ENCODE measurements around the gene VASP. TPM values are rescaled to one million over a fixed set of nuclear protein-coding genes. Genes with fewer than 3 reads are reported as not detected.

VASP gene
- total and polyA plus RNA-seq, 2 donors (not counting 1 experiment from before 2014, with no cell fraction given): 40.3 to 67.9 TPM

GRCh38 chr19:45500918-45501729, 6.2 kb upstream of the VASP start:
- no peak overlapping the region for H3K9ac ChIP-seq (ENCODE audit: insufficient read depth, low read length)
- H3K36me3 ChIP-seq (ENCODE audit: control insufficient read depth, insufficient read depth, low read length): no peaks in the 10 kb centered on the region
- no peak overlapping the region for H2AFZ ChIP-seq (ENCODE audit: low read length)
- no peak for DNase-seq (ENCODE audit: low read depth in 2 of 2)
- no peaks in the 10 kb centered on the region for H3K27me3 ChIP-seq (ENCODE audit: control insufficient read depth, insufficient read depth, low read length)
- H3K4me1 ChIP-seq (ENCODE audit: control insufficient read depth, extremely low read depth, insufficient read depth, low read length): peaks cover 15% of the 10 kb centered on the region
- H3K4me2 ChIP-seq (ENCODE audit: extremely low read depth, insufficient read depth, low read length): no peak overlapping the region
- H3K9me3 ChIP-seq (ENCODE audit: control insufficient read depth, insufficient read depth, low read depth, low read length): no peaks in the 10 kb centered on the region
- no peak overlapping the region for H3K27ac ChIP-seq (ENCODE audit: insufficient read depth, low read length)
- H3K4me3 ChIP-seq (replicated peaks in 1 of 4; ENCODE audit: control extremely low read depth in 1 of 4, insufficient read depth in 1 of 4, low read depth in 3 of 4, low read length in 4 of 4): no peak overlapping the region
- no peaks in the 10 kb centered on the region for H4K20me1 ChIP-seq (ENCODE audit: control insufficient read depth, extremely low read depth, insufficient read depth, low read length)
- TF ChIP-seq CTCF (conservative IDR thresholded peaks at IDR 0.05 in 1 of 2, IDR thresholded peaks at IDR 0.05 in 1 of 2; ENCODE audit: low read depth in 1 of 2, low read length in 2 of 2): no peak
- TF ChIP-seq EZH2 (IDR thresholded peaks at IDR 0.05; ENCODE audit: low read length, missing control alignments): no peak
- H3K79me2 ChIP-seq (ENCODE audit: control insufficient read depth, insufficient read depth, low read length): no peaks in the 10 kb centered on the region

GRCh38 chr19:45501730-45502014, 5.6 kb upstream of the VASP start:
- H3K27me3 ChIP-seq (ENCODE audit: control insufficient read depth, insufficient read depth, low read length): no peaks in the 10 kb centered on the region
- H3K9ac ChIP-seq (ENCODE audit: insufficient read depth, low read length): no peak overlapping the region
- no peak overlapping the region for H3K4me3 ChIP-seq (replicated peaks in 1 of 4; ENCODE audit: control extremely low read depth in 1 of 4, insufficient read depth in 1 of 4, low read depth in 3 of 4, low read length in 4 of 4)
- no peaks in the 10 kb centered on the region for H4K20me1 ChIP-seq (ENCODE audit: control insufficient read depth, extremely low read depth, insufficient read depth, low read length)
- no peaks in the 10 kb centered on the region for H3K9me3 ChIP-seq (ENCODE audit: control insufficient read depth, insufficient read depth, low read depth, low read length)
- H3K4me2 ChIP-seq (ENCODE audit: extremely low read depth, insufficient read depth, low read length): no peak overlapping the region
- H3K79me2 ChIP-seq (ENCODE audit: control insufficient read depth, insufficient read depth, low read length): no peaks in the 10 kb centered on the region
- DNase-seq (ENCODE audit: low read depth in 2 of 2): no peak
- no peak overlapping the region for H3K27ac ChIP-seq (ENCODE audit: insufficient read depth, low read length)
- no peaks in the 10 kb centered on the region for H3K36me3 ChIP-seq (ENCODE audit: control insufficient read depth, insufficient read depth, low read length)
- no peak overlapping the region for H2AFZ ChIP-seq (ENCODE audit: low read length)
- TF ChIP-seq CTCF (conservative IDR thresholded peaks at IDR 0.05 in 1 of 2, IDR thresholded peaks at IDR 0.05 in 1 of 2; ENCODE audit: low read depth in 1 of 2, low read length in 2 of 2) (no peak), EZH2 (IDR thresholded peaks at IDR 0.05; ENCODE audit: low read length, missing control alignments) (no peak)
- H3K4me1 ChIP-seq (ENCODE audit: control insufficient read depth, extremely low read depth, insufficient read depth, low read length): peaks cover 15% of the 10 kb centered on the region

GRCh38 chr19:45502111-45502510, 5.2 kb upstream of the VASP start:
- no peak overlapping the region for H2AFZ ChIP-seq (ENCODE audit: low read length)
- no peak overlapping the region for H3K4me2 ChIP-seq (ENCODE audit: extremely low read depth, insufficient read depth, low read length)
- H3K36me3 ChIP-seq (ENCODE audit: control insufficient read depth, insufficient read depth, low read length): no peaks in the 10 kb centered on the region
- H3K9ac ChIP-seq (ENCODE audit: insufficient read depth, low read length): no peak overlapping the region
- no peak overlapping the region for H3K4me3 ChIP-seq (replicated peaks in 1 of 4; ENCODE audit: control extremely low read depth in 1 of 4, insufficient read depth in 1 of 4, low read depth in 3 of 4, low read length in 4 of 4)
- H3K9me3 ChIP-seq (ENCODE audit: control insufficient read depth, insufficient read depth, low read depth, low read length): no peaks in the 10 kb centered on the region
- no peaks in the 10 kb centered on the region for H4K20me1 ChIP-seq (ENCODE audit: control insufficient read depth, extremely low read depth, insufficient read depth, low read length)
- H3K27me3 ChIP-seq (ENCODE audit: control insufficient read depth, insufficient read depth, low read length): no peaks in the 10 kb centered on the region
- no peaks in the 10 kb centered on the region for H3K79me2 ChIP-seq (ENCODE audit: control insufficient read depth, insufficient read depth, low read length)
- TF ChIP-seq EZH2 (IDR thresholded peaks at IDR 0.05; ENCODE audit: low read length, missing control alignments): no peak
- TF ChIP-seq CTCF (conservative IDR thresholded peaks at IDR 0.05 in 1 of 2, IDR thresholded peaks at IDR 0.05 in 1 of 2; ENCODE audit: low read depth in 1 of 2, low read length in 2 of 2): no peak
- H3K27ac ChIP-seq (ENCODE audit: insufficient read depth, low read length): no peak overlapping the region
- DNase-seq (ENCODE audit: low read depth in 2 of 2): no peak
- H3K4me1 ChIP-seq (ENCODE audit: control insufficient read depth, extremely low read depth, insufficient read depth, low read length): peaks cover 15% of the 10 kb centered on the region

Measured in fibroblast of lung (primary cell).